Hematopoietic multipotent progenitor cell treated with erythropoietin and hydrocortisone succinate and interleukin-3 and kit ligand, for 8 days (in vitro differentiated cells): ENCODE results near the gene JARID2.
A peak's percentile ranks its signal among the peaks of the same experiment; 100 is the strongest.

Experiments used
- DNase-seq: peaks from one replicate; pipeline ENCODE4 v3.0.0-alpha.2; 2015

Gene JARID2

DNA sequence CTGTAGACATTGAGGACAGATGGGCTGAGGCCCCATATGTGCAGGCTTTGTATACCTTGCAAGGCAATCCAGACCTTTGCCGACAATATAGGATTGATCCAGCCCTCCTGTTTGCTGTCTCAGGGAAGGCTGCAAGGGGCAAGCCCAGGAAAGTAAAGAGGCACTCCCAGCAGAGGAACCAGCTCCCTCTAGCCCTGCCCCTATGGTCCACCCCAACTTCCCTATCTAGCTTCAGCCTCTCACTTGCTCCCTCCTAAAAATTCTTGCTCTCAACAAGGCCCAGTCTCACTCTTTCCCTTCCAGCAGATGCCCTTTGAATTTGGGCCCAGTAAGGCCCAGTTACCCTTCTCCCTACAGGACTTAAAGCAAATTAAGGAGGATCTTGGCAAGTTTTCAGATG is 92.6 kb downstream of the JARID2 start:
- DNase-seq: no peak

DNA sequence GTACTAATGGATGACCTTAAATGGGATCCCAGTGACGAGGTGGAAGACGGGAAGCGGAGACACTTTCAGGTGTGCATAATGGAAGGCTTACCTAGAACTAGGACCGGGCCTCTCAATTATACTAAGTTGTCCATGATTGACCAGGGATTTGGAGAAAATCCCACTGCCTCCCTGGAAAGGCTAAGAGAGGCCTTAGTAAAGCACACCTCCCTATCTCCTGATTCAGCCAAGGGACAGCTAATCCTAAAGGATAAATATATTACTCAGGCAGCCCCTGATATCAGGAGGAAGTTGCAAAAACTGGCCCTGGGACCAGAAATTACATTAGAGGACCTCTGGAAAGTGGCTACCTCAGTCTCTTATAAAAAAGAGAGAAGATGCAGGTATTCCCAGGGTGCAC is 93.2 kb downstream of the JARID2 start:
- no peak for DNase-seq

DNA sequence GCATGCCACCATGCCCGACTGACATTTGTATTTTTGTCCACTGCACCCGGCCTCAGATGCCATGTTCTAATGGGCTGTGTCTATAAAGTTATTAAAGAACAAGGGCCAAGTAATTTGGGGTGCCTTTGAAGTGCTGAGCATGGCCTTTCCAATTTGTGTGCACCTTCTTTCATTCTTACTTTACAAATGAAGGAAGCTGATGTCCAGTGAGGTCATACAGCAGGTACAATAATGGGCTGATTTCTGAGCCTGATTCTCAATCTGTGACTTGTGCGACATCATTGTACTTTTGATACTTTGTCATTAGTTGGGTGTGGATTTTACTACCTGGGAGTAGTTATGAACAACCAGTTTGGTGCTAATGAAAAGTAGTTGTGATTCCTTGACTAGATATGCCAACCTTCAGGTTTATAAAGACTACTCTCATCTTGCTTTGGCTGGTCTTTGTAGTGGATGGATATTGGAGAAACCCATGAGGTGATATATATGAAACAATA is 94.3 kb downstream of the JARID2 start:
- no peak for DNase-seq

DNA sequence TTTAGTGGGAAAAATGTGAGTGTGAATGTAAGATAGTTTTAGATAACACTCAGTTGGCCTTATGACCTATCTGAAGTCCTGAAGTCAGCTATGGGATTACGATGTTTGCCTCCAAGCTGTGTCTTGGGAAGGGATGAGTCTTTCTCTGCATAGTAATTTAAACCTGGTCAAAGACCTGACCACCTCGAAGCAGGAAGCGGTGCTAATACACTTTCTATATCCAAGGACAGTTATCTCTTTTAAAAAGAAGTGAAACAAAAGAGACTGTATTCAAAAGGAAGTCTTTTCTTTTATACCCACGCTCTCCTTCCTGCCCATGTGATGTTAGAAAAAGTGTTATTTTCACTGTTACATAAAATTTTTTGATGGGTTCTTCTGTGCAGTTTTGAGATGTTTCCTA is 94.9 kb downstream of the JARID2 start:
- no peak for DNase-seq

DNA sequence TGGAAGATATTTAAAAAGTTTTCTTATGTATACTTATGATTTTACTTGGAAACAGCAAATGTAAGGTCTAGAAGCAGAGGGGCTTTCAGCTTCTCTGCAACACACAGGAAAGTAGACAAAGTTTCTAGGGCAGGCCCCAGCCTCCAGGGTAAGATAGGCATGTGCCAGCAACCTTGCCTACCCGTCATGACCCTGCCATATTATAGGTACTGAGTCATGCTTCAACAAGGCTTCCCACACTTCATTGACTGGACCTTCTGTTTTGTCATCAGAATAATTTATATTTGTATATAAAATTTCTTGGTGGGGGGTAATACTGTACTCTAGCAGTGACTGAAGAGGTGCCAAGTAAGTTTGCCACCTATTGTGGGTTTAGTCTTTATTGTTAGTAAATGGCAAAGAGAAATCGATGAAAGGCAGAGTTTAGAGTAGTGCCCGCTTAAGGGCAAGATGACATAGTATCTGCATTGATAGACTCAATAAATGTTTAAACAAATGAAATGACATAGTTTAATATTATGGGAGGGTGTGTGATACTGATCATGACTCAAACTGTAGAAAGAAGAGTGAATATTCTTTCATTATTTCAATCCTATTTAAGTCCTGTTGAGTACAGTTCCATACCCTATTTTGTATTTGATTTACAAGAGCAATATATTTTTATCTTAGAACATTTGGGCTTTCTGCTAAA is 95.6 kb downstream of the JARID2 start:
- DNase-seq: peak; percentile 59

DNA sequence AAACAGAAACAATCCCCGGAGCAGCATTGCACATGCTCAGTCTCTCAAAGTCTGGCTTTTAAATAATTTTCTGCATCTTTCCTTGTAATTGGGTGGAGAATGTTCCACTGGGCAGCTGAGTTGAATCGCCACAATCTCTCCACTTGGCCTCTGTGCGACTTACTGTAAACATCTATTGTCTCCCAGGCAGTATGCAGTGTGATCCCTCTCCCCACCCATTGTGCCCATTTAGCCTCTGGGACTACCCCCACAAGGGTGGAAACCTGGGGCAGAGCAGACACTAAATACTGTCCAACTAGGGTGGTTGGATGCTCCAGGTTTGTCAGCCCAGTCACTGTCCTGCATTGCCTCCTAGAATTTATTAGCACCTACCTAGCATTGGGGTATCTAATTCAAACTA is 96.2 kb downstream of the JARID2 start:
- DNase-seq: no peak

DNA sequence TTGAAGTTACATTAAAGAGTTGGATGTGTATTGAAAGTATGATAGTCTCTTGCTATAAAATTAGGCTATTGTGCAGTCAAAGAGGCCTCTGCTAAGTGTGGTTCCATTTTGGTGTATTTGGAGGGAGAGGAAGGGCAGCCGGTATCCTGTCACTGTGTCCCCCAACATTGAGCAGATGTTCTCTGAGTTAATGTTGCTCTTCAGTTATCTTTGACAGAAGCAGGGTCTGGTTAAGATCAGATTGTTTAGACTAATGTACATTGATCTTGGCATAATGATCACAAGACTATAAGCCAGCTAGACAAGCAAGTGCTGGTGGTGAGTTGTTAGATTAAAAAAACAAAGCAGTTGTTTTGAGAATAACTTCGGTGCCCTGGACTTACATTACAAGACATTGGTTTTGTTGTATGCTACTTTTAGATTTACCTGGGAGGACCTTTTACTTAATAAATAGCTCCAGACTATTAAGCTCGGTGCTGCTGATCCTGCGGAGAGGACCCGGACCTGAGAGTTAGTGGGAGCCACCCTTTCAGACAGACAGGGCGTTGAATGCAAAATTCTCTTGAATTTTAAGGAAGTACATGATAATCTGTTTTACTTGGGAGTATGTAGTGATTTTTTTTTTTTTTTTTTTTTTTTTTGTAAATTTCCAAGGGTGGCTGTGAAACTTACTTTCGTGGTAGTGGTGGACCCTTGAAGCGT is 97.8 kb downstream of the JARID2 start:
- DNase-seq: peak; percentile 85

DNA sequence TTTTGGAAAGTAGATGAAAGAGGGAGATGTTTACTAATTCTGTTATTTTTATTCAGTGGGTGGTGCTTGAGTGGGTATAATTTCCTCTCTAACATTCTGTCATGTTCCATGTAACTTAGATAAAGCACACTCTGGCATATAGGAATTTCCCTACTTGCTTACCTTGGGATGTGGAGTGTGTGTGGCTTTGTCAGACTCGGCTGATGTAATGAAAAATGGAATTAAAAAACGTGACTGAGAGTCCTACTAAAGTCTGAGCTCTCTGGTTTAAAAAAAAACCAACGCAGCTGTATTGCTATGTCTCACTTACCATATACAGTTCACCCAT is 98.3 kb downstream of the JARID2 start:
- no peak for DNase-seq

DNA sequence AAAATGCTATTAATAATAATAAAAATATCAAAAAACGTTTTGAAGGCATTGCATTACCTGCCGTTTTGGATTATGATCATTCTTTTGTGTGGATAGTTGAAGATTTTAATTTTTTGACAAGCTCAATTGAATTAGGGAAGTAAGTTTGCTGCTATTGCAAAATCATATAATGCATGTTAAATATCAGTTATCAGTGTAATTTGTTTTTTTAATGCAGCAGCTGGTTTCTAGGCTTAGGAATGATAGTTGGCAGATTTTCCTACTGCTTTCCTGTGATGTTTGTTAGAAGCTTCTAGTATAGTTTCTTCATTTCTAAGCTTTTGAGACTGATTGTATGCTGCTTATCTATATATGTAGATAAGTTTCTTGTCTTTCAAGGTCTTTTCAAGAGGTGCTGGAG is 99.0 kb downstream of the JARID2 start:
- DNase-seq: no peak

DNA sequence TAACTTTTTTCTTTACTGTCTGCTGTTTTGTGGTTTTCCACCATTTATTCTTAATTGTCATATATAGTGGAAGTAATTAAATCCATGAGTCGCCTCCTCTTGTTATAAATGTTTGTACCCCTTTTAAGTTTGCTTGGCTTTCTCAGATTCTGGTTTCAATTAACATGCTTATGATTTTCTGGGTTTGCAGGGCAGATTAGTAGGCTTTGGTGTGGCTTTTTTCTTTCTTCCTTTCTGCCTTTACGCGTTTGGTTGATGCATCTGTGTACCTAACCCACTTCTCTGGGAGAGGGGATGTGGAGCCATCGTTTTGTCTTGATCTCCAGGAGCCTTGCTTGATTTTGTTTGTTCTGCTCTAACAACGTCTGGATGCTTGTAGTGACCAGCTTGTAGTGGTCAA is 100.4 kb downstream of the JARID2 start:
- DNase-seq: no peak

DNA sequence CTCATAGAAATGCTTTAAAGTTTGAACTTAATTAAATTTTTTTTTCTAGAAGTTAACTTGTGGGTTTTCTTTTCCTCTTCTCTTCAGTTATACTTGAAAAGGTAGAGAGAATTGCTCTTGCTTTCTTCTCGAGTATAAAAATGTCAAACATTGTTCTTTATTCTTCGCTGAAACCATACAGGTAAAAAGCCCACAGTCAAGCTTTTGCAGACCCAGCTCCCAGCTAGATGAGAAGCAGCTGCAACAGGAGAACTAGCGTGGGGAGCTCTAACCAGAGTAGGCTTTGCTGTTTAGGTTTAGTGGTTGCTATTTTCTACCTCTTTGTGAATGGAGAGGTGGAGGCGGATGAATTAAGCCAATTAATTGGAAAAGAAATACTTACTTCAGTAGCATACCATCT is 102.7 kb downstream of the JARID2 start:
- DNase-seq: no peak

DNA sequence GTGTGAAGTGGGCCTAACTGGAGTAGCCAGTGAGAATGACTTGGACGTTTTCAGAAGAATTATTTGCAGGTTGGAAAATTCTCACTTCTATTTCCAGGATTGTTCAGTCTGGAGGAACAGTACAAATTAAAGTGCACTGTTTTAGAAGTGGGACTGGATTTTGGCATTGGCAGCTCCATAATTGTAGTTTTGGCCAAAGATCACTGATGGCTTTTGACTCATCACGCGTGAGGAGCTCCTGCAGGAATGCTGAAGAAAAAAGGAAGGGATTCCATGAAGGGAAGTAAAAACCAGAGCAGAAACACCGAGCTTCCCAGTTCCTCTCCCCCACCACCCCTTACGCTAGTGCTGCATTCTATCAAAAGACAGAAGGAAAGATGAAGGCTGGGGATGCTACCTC is 103.5 kb downstream of the JARID2 start:
- DNase-seq: no peak

DNA sequence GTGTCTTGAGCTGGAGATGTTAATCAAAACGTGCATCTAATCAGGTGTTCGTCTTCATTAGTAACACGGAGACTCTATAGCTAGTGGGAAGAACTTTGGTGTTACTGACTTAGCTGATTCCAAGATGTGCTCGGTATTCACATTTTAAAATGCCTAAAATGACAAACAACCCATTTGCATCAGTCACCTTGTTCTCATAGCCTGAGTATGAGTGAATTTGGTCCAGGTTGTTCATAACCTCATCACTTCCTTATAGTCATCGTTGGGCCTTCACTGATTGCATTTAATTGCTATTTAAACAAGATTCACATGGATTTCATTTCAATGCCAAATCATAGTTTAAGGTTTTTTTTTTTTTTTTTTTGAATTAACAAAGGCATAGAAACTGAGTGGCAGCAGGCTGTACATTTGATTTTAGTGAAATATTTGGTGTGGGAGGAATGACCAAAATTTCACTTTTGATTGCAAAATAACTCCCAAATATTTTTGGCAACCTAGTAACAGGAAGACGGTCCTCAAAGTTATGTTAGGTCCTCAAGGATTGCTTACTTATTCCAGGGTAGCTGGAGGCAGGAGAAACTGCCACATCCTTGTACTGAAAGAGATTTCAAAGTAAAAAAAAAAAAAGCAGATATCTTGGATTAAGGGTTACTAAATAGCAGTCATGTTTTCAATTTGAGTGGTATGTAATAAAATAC is 104.7 kb downstream of the JARID2 start:
- DNase-seq: no peak

DNA sequence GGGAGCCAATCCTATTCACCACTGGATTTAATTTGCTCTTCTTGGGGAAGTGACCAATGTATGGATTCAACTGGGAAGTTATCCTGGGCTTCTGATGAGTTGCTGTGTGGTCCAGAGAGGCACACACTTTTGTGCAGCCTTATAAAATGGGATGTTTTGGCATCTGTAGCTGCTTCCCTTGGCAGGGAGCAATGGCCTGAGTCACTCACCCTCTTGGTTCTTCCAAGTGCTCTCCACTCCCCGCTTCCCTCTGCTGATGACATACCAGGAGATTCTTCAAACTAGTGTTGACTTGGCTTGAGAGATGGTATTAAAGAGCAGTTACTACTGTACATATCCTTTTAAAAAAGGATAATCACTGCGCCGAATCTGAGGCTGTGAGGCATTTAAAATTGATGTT is 105.8 kb downstream of the JARID2 start:
- DNase-seq: no peak

DNA sequence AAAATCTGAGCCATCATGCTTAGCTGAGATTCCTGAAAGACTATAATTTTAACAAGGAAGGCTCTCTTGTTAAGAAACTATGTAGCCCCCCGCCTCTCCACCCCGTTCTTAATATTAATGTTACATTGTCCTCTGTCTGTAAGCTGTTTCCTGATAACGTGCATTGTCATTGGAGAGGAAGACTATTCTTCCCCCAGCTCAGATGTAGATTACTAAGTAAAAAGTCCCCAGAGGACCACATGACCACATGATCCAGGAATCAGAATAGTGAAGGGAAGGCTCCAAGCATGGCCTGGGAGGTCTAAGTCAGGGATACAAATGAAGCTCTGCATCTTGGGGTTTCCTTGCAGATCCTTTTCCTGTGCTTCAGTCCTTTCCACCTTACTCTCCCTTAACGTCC is 106.4 kb downstream of the JARID2 start:
- DNase-seq: no peak

DNA sequence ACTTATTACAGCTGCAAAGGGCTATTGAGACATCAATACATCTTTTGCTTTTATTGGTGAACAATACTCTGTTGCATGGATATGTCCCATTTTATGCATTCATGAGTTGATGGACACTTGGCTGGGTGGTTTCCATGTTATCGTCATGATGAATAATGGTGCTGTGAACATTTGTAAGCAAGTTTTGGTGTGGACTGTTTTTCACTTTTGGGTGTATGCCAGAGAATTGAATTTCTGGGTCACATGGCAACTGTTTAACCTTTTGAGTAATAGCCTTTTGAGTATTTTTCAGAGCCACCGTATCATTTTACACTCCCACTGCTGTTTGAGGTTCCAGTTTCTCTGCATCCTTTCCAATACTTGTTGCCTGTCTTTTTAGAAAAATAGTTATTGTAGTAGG is 107.0 kb downstream of the JARID2 start:
- no peak for DNase-seq

DNA sequence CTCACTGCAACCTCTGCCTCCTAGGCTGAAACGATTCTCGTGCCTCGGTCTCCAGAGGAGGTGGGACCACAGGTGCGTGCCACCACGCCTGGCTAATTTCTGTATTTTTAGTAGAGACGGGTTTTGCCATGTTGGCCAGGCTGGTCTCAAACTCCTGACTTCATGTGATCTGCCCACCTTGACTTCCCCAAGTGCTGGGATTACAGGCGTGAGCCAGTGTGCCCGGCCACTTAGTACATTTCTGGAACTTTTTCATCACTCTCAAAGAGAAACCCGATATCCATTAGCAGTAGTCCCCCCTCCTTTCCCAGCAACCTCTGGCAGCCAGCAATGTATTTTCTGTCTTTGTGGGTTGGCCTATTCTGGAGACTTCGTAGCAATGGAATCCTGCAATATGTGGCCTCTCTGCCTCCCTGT is 109.8 kb downstream of the JARID2 start:
- no peak for DNase-seq

DNA sequence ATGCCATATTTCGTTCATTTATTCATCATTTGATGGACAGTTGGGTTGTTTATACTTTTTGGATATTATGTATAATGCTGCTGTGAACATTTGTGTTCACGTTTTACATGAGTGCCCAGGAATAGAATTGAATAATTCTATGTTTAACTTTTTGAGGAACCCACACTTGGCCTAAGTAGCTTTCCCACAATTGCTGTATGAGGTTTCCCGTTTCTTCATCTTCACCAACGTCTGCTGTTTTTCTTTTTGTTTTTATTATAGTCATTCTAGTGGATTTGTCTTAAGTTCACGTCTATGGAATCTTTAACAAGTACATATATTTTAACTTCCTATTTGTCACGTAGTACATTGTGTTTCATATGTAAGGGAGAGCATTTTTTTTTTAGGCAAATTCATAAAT is 110.3 kb downstream of the JARID2 start:
- no peak for DNase-seq

DNA sequence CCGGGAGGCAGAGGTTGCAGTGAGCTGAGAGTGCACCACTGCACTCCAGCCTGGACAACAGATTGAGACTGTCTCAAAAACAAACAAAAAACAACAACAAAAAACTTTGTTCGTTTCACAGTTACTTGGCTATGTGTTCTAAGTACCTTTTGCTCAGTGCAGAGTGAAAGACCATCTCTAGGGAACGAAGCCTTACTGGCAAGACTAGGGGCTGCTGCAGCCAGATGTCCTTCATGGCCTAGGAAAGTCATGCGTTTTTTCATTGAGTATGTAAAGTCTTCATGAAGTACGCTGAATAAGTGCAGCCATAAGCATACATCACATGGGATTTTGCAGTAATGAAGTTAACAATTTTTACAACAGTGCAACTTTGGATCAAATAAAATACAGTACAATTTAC is 111.1 kb downstream of the JARID2 start:
- DNase-seq: no peak

DNA sequence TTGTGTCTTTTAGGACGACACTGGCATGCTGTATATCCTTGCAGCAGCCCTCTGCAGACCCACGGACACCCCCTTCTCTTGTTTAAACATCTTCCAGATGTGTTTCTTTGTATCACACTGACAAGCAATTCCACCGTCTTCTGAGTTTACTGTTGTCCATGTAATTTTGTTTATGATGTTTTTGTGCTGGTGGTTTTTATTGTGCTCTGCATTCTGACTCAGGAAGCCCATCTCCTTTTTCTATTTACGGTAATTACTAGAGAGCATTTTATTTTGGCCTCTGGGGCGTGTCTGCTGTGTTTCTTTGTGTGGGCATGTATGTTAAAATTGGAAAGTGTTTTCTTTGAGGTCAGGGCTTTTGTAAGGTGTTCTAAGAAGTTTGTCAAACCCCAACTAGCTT is 111.9 kb downstream of the JARID2 start:
- no peak for DNase-seq

DNA sequence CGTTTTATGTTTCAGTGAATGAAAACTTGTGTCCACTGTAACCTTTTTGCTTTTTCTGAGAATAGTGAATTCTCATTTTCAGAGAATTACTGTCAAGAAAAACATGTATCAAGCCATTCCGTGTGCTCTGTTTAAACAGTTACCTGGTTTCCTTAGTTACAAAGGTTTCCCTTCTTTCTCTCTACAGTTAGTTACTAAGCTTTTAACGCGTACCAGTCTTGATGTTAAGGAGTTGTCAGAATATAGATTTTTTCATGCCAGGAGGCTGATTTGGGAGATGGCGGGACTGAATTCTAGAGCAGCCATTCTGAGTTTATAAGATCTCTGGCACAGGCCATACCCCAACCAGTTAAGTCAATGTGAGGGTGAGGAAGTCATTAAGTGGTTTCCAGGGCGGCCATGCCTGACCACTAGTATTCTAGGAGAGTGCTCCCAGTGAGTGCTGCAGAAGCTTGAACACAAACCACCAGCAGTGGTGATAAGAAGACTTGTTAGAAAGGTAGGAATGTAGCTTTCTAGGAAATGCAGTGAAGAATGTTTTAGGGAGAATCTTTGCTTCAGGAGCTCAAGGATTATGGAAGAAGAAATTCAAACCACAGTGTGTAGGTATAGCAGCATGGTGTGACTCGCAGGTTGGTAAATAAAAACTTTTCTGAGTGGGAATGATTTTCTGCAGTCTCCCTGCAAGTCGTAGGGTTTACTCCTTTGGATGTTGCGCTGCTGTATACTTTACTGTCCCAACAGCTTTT is 112.9 kb downstream of the JARID2 start:
- DNase-seq: peak; percentile 36

DNA sequence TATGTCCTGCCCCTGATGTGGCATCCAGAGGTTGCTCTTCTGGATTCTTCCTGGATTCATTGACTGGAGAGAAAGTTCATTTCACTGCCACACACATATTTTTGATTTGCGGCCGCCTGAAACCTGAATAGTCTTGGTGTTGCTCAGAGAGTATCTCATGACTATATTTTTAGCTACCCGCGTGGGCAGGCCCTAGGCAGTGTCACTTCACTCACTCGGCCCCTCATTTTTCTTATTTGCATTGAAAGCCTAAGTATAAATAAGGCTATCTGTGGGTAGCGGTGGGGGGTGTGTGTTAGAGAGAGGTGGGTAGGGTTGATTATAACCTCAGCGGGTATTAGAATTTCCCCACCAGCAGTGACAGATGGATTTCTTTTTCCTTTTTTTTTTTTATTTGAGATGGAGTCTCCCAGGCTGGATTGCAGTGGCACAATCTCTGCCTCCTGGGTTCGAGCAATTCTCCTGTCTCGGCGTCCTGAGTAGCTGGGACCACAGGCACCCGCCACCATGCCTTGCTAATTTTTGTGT is 113.5 kb downstream of the JARID2 start:
- no peak for DNase-seq

DNA sequence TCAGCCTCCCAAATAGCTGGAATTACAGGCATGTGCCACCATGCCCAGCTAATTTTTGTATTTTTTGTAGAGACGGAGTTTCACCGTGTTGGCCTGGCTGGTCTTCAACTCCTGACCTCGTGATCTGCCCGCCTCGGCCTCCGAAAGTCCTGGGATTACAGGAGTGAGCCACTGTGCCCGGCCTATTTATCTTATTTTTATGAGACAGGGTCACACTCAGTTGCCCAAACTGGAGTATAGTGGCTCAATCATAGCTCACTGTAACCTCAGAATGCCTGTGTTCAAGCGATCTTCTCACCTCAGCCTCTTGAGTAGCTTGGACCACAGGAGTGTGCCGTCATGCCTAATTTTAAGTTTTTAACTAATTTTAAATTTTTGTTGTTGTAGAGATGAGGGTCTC is 114.4 kb downstream of the JARID2 start:
- DNase-seq: no peak
